ENCODE data around the gene AP4S1.

- TF ChIP-seq GATA2 (IDR thresholded peaks at IDR 0.05; ENCODE audit: low read depth, low read length), result no peak
- TF ChIP-seq GATA3 (IDR thresholded peaks at IDR 0.05; ENCODE audit: low read depth, low read length), result no peak
Measured at GRCh38 chr14:30996892-30997659, 28.4 kb upstream of the AP4S1 start.
